MM.1S (cell line): ENCODE measurements around the gene REC8.

Experiments used
- EZH2 ChIP-seq: fragments of 300-600 bp; sonication (generic); optimal IDR thresholded peaks from 2 replicates; pipeline ENCODE3; 2017; ENCODE audit warnings: low read depth, mild to moderate bottlenecking, antibody characterized with exemption, low read length, mixed read lengths
- EZH2phosphoT487 ChIP-seq: fragments of 300-600 bp; sonication (generic); IDR thresholded peaks from 2 replicates; pipeline ENCODE4 v1.6.1; 2018; ENCODE audit warnings: antibody characterized with exemption, low read length
- TF ChIP-seq, protein P1 (sequence below): fragments of 300-600 bp; sonication (generic); IDR thresholded peaks from 2 replicates; pipeline ENCODE4 v1.5.1; 2016; ENCODE audit warnings: antibody characterized with exemption, low read length, mixed read lengths

DNA sequence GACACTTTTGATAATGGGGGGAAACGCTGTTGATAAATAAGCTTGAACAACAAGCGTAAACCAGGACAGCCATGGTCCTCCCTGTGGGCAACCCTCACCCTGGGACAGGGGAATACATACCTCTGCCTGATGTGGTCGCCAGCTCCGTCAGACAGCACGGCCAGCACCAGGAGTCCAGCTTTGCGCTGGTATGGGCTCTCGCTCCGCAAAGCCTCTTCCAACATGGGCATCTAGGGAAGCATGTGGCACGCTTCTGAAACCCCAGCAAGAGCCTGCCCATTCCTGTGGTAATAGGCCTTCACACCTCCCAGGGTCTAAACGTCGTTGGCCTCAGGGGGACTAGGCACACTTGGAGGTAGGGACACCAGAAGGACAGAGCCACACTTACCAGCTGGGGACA, 13.9 kb downstream of the REC8 start:
- TF ChIP-seq, protein P1, sequence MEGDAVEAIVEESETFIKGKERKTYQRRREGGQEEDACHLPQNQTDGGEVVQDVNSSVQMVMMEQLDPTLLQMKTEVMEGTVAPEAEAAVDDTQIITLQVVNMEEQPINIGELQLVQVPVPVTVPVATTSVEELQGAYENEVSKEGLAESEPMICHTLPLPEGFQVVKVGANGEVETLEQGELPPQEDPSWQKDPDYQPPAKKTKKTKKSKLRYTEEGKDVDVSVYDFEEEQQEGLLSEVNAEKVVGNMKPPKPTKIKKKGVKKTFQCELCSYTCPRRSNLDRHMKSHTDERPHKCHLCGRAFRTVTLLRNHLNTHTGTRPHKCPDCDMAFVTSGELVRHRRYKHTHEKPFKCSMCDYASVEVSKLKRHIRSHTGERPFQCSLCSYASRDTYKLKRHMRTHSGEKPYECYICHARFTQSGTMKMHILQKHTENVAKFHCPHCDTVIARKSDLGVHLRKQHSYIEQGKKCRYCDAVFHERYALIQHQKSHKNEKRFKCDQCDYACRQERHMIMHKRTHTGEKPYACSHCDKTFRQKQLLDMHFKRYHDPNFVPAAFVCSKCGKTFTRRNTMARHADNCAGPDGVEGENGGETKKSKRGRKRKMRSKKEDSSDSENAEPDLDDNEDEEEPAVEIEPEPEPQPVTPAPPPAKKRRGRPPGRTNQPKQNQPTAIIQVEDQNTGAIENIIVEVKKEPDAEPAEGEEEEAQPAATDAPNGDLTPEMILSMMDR, result no peak
- TF ChIP-seq EZH2phosphoT487, result no peak
- TF ChIP-seq EZH2, result no peak
